GM23248 (cell line): ENCODE data around the gene RAB12.

Source experiments
- EZH2 ChIP-seq: fragments of 200-600 bp; sonication (generic); IDR thresholded peaks from 2 replicates; pipeline ENCODE4 v1.6.1; 2018; ENCODE audit warnings: antibody characterized with exemption, mild to moderate bottlenecking; ENCODE audit not compliant: insufficient read depth, poor library complexity, severe bottlenecking
- EZH2phosphoT487 ChIP-seq: fragments of 200-600 bp; sonication (generic); IDR thresholded peaks from 2 replicates; pipeline ENCODE4 v1.6.1; 2018; ENCODE audit warnings: antibody characterized with exemption, moderate library complexity, mild to moderate bottlenecking, low read depth; ENCODE audit not compliant: insufficient read depth

GRCh38 chr18:8657873-8658470 is 48.7 kb downstream of the RAB12 start:
- TF ChIP-seq EZH2, result no peak
- TF ChIP-seq EZH2phosphoT487, result no peak
